DMS53 (cell line): ENCODE measurements around the gene MCOLN2.
"Not testable (repeated sequence)": the region's sequence is repeated elsewhere in the genome, so short reads cannot be mapped to it uniquely, and the experiment has no call there.

Experiments
- DNase-seq: peaks from one replicate; lab custom pipeline; 2025; lab: John Stamatoyannopoulos, UW

The MCOLN2 gene

DNA sequence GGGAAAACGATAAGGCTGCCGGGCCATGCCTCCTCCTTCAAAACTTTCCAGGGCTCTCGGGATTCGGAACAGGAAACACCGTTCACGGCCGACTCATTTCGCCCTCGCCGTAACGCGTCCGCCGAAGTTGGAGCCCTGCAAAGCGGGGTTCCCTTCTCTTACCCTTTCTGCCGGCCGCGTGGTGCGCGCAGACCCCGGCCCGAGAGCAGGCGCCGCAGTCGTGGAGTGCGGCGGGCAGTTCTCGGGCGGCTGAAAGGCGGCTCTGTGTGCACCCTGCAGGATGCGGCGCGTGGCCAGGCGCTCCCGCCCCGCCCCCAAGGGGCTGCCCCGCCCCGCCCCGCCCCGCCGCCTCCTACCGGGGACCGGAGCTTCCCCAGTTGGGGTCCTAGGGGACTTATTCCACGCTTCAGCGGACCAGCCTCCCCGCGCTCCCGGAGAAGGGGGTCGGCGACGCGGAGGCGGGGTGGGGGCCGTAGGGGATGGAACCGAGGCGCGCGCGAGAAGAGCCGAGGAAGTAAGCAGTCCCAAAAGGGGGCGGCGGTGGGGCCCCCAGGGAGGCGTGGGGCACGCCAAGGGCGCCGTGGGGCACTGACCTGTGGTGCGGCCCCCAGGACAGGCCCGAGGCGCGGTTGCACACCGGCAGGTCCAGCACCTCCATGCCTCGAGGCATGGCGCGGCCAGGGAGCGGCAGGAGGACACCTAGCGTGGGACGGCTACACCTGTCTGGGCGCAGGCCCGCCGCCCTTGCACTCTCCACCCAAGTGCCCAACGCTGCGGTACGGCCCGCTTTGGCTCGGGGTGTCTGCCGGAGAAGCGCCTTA, at the start of gene MCOLN2:
MCOLN2 (minus strand) TSS at position 268 of the 821 bp plus-strand sequence; CDS start at position 27, 241 bp downstream.
- peak; percentile 81 for DNase-seq

DNA sequence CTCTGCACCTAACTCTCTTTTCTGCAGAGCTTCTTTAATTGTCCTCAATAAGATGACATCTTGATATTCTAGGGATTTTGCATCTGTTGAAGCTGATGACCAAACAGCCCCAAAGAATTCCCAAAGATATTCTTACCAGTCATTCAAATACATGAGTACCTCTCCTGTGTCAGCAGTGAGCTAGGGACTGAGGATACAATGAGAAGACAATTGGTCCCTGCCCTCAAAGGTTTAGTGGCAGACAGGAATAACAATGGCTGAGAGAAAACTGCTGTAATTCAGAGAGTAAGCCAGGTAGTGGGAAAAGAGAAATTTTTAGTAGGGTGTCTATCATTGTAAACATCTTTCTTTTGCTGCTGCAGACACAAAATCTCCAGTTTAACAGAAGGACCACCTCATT, 45.5 kb upstream of the MCOLN2 start:
- no peak for DNase-seq

DNA sequence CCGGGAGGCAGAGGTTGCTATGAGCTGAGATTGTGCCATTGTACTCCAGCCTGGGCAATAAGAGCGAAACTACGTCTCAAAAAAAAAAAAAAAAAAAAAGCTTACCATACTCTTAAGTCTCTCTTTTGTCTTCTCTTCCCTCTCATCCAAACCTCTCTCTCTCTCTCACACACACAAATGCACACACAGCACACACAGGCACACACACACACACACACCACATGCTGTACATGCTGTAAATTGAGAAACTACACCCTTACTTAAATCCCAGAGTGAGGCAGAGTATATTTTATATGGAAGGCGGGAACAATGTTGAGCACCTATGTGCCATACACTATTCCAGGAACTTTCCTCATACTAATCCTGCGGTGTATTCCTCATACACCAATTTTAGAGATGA, 44.9 kb upstream of the MCOLN2 start:
- no peak for DNase-seq

DNA sequence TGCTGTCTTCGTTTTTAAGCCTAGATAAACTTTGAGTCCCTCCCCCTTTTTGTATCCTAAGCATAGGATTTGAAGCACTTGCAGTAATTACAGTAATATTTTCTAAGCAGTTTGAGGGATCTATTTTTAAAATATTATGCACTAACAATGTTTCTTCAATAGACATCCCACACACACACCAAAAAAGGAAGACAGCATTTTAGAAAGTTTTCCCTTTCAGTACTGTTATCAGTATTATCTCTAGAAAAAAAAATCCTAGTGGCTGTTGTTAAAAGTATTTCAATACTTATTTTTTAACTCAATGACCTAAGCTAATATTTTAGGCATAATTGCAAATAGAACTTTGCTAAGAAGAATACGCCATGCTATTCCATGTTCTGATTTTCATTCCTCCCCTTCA, 36.3 kb upstream of the MCOLN2 start:
- no peak for DNase-seq

DNA sequence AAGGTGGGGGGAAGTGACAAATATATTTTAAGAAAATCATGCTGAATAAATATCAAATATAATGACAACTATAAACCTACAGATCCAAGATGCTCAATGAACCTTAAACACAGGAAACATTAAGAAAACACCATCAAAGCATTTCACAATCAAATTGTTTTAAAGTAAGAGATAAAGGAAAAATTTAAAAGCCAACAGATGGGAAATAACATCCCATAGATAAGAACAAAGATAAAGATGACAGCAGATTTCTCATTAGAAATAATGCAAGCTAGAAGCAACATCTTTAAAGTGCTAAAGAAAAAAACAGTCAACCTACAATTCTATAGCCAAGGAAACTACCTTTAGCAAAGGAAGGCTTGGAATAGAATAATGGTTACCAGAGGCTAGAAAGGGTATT, 33.6 kb upstream of the MCOLN2 start:
- DNase-seq, result no peak

DNA sequence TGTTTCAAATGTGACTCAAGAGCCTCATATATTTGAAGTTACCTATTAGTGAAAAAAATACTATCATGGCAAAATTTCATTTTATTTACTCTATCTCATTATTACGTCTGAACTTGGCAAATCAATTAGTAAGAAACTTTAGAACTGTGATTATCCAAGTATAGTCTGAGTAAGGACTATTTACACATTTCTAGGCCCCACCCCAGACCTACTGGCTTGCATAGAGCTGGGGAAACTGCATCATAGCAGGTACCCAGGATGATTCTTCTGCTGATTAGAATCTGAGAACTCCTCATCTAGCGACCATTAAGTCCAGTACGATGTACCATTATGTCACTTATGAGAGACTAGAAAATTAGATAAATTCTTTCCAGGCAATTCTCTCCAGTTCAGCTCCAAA, 31.2 kb upstream of the MCOLN2 start:
- DNase-seq, result no peak

DNA sequence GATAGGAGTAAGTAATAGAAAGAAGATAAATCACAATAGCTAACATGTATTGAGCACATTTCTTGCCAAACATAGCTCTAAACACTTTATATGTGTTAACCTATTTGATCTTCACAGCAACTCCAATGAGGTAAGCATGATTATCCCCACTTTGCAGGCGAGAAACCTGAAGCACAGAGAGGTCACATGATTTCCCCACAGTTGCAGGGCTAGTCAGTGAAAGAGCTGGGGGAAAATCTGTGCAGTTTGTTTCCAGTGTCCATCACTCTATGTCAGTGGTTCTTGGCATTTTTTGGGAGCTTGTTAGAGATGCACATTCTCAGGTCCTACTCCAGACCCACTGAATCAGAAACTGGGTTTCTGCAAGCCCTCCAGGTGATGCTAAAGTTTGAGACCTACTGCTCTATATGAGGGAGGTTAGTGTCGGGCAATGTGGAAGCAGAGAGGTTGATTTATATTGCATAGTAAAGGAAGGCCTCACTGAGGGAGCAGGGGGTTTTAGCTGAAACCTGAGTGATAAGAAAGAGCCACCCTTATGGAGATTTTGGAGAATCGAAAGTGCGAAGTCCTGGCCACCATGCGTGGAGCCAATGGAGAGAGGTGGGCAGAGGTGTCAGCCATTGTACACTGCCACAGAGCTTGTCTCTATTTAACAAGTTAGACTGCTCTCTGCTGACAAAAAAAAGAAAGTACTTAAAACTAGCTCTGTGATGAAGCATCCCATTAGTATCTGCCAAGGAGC, 30.5 kb upstream of the MCOLN2 start:
- DNase-seq, result peak; percentile 29

DNA sequence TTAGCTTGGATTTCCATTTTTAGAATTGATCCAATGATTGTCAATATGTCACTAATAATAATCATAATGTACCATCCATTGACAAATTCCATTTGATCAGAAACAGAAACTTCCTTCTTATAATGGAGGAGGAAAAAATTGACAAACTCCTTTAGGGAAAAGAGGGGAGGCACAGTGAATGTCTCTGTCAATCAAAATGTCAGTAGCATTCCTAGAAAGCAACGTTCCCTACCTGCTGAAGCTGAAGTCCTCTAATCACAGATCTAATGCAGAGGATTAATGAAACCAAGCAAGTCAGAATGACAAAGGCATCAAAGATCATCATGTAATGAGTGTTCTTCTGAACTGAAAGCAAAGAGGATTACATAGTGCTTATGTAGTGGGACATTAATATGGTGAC, 29.0 kb upstream of the MCOLN2 start:
- DNase-seq, result no peak

DNA sequence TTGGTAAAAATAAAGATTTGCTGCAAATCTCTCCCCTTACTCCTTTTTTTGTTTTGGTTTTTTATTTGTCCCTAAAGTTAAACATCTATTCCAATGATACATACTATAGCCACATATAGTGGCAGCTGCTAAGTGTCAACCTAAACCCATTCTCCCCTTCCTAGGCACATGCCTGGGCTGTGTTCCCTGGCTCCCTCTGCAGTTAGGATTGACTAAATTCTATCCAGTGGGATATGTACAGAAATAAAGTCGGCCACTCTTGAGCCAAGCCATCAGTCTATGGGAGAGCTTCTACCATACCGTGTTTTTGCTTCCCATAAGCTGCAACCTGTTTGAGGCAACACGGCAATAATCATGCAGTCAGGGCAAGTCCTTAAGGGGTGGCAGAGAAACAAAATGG, 27.8 kb upstream of the MCOLN2 start:
- DNase-seq, result no peak

DNA sequence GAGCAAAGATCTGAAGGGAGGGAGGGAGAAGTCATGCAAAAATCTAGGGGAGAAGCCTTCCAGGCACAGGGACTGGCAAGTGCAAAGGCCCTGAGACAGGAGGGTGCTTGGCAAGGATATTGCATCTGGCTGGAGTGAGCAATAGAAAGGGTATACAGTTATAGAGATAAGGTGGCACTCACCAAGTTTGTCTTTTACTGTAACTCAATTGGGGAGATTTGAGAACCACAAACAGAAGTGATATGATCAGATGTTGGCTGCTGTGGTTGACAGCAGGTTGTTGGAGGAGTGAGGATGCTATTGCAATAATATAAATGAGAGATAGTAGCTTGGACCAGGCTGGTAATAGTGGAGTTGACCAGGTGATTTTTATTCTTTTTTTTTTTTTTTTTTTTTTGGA, 25.8 kb upstream of the MCOLN2 start:
- DNase-seq, result no peak

DNA sequence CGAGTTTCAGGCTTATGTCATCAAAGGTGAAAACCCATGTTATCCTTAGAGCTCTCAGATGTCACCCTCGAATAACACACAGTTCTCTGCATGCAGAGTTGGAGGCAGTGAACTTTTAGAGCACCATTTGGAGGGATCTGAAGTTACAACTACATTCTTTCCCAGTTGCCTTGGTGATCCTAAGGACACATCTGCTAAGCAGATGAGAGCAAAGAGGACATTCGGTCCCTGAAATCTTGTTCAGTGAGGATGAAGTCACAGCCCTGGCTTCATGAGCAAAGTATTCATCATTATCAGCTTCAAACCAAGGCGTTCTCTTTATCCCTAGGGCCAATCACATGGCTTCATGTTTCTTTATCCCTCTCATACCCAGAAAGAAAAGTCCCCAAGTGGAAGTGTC, 23.1 kb upstream of the MCOLN2 start:
- DNase-seq, result no peak

DNA sequence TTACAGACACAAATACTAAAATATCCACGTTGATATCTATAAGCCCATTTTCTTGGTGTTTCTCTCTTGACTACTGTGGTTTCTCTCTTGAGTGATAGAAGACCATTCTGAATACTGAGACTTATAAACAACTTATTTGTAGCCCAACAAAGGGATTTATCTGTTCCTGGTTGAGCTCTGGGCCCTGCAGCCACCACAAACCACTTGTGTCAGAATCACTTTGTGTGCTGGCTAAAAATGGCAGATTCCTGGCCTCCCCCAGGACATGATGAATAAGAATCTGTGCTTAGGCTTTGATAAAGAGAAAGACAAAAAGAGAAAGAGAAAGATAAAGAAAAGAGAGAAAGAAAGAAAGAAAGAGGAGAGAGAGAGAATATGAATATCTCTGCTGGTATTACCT, 18.9 kb upstream of the MCOLN2 start:
- DNase-seq, result no peak

DNA sequence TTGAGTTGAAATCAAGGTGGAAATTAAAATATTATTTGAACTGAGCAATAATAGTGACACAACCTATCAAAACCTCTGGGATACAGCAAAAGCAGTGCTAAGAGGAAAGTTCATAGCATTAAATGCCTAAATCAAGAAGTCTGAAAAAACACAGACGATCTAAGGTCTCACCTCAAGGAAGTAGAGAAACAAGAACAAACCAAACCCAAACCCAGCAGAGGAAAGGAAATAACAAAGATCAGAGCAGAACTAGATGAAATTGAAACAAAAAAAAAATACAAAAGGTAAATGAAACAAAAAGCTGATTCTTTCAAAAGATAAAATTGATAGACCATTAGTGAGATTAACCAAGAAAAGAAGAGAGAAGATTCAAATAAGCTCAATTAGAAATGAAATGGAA, 8.7 kb upstream of the MCOLN2 start:
- DNase-seq, result not testable (repeated sequence)

DNA sequence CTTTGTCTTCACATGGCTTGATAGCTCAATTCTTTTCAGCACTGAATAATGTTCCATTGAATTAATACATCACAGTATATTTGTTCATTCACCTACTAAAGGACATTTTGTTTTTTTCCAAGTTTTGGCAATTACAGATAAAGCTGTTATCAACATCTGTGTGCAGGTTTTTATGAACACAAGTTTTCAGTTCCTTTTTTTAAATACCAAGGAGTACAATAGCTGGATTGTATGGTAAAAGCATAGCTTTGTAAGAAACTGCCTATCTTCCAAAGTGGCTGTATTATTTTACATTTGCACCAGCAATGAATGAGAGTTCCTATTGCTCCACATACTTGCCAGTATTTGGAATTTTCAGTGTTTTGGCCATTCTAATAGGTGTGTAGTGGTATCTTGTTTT, 4.8 kb upstream of the MCOLN2 start:
- no peak for DNase-seq

DNA sequence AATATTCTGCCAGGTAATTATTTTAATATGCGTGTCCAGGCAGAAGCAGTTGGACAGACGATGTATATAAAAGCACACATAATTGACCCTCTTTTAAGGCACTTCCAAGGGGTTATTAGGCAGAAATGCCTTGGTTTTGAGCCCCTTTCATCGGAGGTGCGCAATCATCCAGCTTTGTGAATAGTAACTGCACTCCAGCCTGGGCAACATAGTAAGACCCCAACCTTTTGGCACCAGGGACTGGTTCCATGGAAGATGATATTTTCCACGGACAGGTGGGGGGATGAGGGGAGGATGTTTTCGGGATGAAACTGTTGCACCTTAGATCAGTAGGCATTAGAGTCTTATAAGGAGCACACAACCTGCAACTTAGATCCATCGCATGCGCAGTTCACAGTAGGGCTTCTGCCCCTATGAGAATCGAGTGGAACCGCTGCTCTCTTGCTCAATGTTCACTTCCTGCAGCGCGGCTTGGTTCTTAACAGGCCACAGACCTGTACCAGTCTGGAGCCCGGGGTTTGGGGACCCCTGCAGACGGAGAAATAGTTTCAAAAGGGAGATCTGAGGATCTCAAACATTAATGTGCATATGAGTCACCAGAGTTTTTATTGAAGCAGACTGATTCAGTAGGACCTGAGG, 1.8 kb upstream of the MCOLN2 start:
- no peak for DNase-seq

DNA sequence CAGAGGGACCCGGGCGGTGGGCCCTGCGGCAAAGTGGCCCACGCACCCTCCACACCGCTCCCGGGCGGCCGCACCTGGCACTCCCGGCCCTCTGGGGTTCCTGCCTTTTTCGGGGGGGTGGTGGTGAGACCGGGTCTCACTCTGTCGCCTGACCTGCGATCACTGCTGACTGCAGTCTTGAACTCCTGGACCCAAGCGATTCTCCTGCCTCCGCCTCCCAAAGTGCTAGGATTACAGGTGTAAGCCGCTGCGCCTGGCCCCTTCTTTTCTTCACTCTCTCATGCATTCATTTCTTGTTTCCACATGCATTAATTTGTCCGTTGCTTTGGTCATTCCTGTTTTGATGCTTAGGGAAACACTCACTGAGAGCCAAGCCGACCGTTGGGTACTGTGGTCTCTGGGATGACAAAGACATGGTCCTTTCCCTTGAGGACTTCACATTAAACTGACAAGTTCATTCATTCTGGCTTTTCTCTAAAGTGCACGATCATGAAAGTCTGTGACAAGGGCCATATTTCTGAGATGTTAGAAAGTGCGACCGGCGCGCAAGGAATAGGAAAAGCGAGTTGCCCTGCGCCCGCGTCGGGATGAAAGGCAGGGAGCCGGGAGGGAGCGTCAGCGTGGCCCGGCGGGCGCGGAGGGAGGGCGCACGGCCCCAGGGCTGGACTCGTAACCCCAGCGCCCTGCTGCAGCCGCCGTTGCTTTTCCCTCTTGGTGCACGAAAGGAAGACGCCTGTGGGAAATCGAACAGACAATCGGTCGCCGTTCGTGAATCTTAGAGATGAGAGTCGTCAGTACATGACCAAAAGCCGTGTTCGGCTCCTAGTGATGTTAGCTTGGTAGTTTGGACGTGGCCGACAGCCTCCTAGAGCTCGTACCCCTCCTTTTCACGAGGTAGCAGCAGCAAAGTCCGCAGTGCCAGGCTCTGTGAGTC, 1.0 kb upstream of the MCOLN2 start:
- peak; percentile 73 for DNase-seq

DNA sequence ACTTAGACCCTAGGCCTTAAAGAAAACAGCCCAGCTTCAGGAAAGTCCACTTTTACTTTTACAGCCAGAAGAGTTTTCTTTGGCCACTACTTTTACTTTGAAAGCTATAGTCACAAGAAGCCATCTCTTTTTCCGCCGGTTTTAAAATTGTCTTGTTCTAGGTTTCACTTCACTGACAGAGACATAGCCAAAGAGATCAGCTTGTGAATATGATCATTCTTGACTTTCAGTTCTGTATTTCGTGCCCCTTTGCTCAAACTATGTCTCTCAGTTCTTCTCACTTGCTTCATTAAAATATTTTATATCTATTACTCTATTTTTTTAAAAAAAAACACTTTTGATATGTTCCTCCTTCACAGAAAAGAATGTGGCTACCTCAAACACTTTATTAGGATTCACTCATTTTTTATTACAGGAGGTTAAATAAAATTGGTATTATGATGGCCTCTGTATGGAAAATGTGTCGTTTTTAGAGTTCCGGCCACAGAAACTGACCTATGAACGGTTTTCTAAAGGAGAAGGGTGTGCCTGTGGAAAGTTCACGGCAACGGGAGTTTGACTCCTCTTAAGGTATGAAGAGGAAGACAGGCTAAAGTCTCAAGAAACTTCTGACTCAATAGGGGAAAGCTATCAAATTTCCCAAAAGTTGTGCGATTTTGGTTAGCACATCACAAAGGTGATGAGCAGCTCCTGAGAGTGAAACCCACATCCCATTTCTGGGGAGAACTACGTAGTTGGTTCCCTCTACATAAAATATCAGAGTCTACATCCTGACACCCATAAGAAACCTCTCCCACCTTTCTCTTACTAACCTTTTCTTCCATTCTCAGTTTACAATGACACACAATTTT, 1.2 kb downstream of the MCOLN2 start:
- no peak for DNase-seq

DNA sequence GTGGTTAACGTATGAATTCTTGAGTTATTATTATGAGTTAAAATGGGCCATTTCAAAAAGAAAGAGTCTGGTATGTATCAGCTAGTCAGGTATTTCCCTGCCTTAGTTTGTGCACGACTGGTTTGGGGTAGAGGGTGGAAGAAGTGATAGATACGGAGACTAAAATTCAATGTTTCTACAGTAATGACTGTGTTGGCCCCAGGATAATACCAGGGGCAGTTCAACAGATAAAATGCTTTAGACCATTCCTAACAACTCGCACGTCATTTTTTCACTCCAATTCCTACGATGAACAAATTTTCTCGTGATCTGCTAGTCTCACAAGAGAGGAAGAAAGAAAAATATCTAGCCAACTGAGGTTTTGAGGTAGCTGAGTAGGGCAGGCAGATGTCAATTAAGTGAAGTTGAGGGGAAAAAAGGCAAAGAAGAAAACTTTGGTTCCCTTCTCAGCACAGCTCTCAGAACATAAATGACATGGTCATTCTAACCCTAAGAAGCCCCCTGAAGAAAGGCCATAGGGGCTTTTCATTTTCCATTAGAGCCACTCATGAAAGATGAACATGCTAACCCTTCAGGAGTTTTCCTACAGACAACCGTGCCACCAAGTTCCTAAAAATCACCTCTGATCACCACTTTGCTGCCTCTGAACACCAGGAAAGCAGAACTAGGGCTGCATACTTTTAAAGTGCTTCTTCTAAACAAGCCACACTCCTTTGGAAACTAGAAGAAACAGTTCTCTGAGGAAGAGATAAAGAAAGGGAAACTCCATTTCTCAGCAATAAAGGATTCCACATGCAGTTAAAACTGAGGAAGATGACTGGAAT, 5.6 kb downstream of the MCOLN2 start:
- DNase-seq, result no peak

DNA sequence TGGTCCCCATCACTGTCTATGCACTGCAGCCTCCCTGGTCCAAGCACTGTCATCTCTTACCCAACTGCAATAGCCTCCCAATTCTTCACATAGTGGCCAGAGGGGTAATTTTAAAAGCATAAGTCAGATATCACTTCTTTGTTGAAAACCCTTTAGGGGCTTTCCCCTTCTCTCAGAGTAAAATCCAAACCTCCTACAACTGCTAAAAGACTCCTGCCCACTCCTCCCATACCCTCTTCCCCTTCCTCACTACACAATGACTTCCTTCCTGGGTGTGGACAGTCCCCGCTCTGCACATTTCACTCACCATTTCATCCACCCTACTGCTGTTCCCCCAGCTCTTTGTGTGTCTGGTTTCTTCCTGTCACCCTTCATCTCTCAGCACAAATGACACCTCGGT, 8.3 kb downstream of the MCOLN2 start:
- no peak for DNase-seq

DNA sequence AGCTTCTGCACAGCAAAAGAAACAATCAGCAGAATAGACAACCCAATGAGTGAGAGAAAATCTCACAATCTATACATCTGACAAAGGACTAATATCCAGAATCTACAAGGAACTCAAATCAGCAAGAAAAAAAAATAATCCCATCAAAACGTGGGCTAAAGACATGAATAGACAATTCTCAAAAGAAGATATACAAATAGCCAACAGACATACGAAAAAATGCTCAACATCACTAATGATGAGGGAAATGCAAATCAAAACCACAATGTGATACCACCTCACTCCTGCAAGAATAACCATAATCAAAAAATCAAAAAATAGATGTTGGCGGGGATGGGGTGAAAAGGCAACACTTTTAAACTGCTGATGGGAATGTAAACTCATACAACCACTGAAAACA, 10.4 kb downstream of the MCOLN2 start:
- not testable (repeated sequence) for DNase-seq
